AG09319 (cell line): Measurements from ENCODE around the gene NUTM2E.
A peak's percentile ranks its signal among the peaks of the same experiment; 100 is the strongest.
"Not testable (repeated sequence)": the region's sequence is repeated elsewhere in the genome, so short reads cannot be mapped to it uniquely, and the experiment has no call there.

ENCODE experiments used
- DNase-seq: peaks from one replicate; pipeline ENCODE4 v3.0.0-alpha.2; 2010; ENCODE audit warnings: low read depth; ENCODE audit errors: extremely low read depth
- TF ChIP-seq, protein P1 (sequence below): IDR thresholded peaks from 2 replicates; pipeline ENCODE4 v1.5.1; 2011; ENCODE audit warnings: low read depth, mild to moderate bottlenecking, inconsistent platforms, low read length, moderate library complexity

NUTM2E gene

GRCh38 chr10:79826496-79827215, at the start of gene NUTM2E:
Gene NUTM2E (plus strand): TSS chr10:79826739. CDS start chr10:79841741, 15,002 bp downstream.
- peak; percentile 22 for DNase-seq

GRCh38 chr10:79777997-79778396, 48.5 kb upstream of the NUTM2E start:
- DNase-seq, result not testable (repeated sequence)

DNA sequence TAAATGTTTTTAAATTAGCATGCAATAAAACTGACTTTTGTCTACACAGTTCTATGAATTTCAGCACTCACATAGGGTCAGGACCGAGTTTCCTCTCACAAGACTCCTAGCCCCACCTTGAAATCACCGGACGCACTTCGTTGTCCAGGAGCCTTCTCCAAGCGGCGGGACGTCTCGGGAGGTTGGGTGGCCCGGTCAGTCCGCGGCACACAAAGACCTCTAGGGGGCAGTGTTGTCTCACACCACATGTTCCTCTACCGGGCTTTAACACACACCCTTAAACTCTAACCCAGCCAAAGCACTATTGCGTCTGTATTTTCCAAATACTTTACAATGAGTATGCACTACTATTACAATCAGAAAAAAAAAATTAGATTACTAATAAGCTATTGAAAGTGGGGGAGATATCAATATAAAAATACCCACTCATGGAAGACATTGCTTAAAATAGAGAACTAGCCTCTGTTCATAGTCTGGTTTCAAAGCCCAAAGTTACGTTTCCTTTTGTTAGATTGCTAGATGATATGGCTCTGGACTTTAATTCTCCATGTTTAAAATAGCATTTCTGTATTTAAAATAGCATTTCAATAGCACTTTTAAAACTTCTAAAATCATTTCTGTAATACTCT, 47.1 kb upstream of the NUTM2E start:
- TF ChIP-seq, protein P1, sequence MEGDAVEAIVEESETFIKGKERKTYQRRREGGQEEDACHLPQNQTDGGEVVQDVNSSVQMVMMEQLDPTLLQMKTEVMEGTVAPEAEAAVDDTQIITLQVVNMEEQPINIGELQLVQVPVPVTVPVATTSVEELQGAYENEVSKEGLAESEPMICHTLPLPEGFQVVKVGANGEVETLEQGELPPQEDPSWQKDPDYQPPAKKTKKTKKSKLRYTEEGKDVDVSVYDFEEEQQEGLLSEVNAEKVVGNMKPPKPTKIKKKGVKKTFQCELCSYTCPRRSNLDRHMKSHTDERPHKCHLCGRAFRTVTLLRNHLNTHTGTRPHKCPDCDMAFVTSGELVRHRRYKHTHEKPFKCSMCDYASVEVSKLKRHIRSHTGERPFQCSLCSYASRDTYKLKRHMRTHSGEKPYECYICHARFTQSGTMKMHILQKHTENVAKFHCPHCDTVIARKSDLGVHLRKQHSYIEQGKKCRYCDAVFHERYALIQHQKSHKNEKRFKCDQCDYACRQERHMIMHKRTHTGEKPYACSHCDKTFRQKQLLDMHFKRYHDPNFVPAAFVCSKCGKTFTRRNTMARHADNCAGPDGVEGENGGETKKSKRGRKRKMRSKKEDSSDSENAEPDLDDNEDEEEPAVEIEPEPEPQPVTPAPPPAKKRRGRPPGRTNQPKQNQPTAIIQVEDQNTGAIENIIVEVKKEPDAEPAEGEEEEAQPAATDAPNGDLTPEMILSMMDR, result peak; percentile 44

DNA sequence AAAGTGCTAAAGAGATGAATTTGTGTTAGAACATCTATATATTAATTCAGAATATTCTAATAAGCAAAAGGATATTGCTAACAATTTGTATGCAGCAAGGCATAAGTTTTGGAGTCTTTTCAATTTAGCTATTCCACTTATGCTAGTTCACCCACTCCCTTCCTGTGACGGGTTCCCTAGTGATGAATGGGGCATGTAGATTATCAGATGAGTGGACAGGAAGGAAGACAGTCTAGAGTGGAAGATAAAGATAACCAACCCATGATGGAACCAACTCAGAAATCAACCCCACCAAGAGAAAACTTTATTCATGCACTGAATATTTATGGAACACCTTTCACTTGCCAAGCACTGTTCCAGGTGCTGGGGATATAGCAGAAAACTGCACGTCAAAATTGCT, 46.5 kb upstream of the NUTM2E start:
- not testable (repeated sequence) for DNase-seq

More for the DNA sequence above, 47.1 kb upstream of the NUTM2E start:
- peak; percentile 8 for DNase-seq

DNA sequence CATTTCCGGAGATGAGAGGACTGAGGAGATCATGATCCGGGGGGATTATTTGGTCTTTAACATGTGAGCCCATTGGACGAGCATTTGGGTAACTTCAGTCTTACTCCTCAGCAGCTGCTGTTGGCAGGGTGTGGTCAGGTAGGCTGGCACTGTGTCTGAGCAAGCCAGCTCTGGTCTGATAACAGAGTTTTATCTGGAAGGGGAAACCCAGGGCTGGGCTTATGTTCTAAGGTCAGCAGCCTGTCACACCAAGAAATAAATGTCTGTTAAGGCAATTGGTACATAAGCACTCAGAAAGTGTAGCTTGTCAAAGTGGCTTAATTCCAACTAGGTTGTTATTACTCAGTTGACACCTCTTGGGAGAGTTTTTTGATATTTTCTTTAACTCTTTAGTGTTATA, 45.0 kb upstream of the NUTM2E start:
- not testable (repeated sequence) for DNase-seq

DNA sequence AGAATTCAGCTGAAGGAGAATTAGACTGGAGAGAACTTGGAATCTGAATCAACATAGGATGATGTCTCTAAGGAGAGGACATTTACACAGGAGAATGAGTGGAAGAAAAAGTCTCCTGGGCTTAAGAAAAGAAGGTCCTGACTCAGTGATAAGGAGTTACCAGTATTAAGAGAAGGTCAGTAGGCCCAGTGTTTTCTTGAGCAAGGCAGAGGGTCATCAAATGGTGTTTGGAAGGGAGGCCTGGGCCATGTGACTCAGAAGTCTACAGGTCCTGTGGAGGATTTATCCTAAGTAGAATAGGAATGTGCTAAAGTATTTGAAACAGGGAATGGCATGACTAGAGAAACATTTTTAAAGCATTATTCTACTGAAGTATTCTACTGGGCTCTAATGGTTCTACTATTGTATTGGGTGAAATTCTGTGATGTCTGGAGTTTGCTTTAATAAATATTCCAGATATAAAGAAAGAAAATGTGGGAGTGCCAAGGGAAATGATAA, 39.0 kb upstream of the NUTM2E start:
- DNase-seq, result not testable (repeated sequence)

DNA sequence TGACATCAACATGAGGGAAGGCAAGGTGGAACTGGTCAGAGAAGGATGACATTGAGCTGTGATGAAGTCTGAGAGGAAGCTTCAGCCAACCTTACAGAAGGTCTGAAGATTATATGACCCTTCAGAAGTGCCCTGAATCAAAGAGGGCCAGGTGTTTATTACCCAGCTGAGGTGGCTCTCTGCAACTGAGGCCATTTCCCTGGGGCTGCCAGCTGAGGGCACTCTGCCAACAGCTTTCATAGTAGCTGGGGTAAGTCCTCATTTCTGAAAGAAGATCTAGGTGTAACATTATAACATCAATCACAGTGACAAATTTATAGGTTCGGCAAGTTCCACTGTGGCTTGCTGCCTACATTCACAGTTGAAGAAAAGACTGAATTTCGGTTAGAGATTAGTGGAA, 37.2 kb upstream of the NUTM2E start:
- not testable (repeated sequence) for DNase-seq

- not testable (repeated sequence) for DNase-seq
Measured at GRCh38 chr10:79791906-79792517, 34.5 kb upstream of the NUTM2E start.

- DNase-seq, result not testable (repeated sequence)
Measured at GRCh38 chr10:79799337-79799736, 27.2 kb upstream of the NUTM2E start.

DNA sequence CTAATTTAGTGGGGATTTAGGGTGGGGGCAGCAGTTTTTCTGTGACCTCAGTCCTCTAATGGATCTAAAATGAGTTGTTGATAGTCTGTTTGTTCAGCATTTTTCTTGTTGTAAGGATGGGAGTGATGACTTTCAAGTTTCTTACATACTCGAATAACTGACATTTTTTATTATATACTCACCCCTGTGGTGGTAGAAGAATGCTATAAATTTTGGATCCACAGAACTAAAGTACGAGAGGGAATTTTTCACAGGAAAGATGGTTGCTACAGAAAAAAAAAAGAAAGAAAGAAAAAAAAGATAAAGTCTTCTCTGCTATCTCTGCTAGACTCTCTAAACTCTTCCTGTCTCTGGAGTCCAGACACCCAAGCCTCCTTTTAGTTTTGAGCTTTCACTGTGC, 20.7 kb upstream of the NUTM2E start:
- not testable (repeated sequence) for DNase-seq

DNA sequence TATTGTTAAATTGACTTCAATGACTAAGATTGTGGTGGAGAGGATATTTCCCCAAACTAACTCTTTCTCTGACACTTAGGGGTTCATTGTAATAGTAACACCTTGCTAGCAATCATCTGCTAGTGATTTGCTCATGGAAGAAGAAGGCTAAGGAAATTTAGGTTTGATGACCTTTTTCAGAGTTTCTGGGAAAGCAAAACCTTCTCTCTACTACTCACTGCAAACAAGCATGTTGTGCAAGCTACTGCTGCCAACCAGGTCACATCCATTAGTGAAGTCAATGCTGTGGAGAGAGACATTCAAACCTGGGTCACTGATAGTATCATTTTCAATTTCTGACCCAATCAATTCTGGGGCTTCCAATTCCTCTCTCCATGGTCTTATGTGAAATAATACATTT, 14.6 kb upstream of the NUTM2E start:
- DNase-seq, result not testable (repeated sequence)

GRCh38 chr10:79816290-79816689, 10.2 kb upstream of the NUTM2E start:
- not testable (repeated sequence) for DNase-seq

DNA sequence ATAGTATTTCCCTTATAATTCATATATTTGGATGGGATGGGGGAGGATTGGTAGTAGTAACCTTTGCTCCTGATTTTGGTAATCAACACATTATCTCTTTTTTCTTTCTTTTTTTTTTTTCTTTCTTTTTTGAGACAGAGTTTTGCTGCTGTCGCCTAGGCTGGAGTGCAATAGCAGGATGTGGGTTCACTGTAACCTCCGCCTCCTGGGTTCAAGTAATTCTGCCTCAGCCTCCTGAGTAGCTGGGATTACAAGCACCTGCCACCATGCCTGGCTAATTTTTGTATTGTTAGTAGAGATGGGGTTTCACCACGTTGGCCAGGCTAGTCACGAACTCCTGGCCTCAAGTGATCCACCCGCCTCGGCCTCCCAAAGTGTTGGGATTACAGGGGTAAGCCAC, 3.2 kb upstream of the NUTM2E start:
- DNase-seq, result not testable (repeated sequence)

DNA sequence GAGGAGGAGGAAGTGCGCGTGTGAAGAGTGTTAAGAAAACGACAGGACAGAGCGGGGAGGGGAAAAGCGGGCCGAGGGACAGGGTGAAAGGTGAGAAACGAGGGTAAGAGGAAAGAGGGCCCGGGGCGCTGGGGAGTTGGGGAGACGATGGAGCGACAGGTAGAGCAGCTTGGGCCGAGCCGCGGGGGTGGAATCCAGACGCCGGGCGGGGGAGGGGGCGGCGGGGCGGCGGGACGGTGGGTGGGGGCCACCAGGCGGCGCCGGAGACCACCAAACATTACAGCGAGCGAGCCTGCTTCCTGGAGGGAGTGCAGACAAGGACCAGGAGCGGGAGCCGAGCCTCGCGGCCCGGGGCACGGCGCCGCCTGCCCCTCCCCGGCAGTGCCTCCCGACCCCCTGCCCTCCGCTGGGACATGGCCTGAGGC, 940 bp upstream of the NUTM2E start:
- not testable (repeated sequence) for DNase-seq

DNA sequence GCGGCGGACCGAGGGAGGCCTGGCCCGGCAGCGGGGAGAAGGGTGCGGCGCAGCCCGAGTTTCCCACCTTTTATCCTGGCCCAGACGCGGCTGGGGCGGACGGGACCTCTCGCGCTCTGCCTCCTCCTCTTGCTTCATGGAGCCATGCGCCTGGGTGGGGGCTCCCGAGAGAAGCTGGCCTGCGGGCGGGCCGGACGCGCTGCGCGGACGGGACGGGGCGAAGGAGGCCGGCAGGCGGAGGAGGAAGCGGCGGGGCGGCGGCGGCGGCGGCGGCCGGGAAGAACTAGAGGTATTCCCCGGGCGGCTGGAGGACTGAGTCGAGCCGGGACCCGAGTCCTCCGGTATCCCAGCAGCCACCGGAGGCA, 426 bp upstream of the NUTM2E start:
- not testable (repeated sequence) for DNase-seq

- not testable (repeated sequence) for DNase-seq
Measured at GRCh38 chr10:79833833-79834232, 7.3 kb downstream of the NUTM2E start.

GRCh38 chr10:79835891-79836290, 9.4 kb downstream of the NUTM2E start:
- DNase-seq, result not testable (repeated sequence)

DNA sequence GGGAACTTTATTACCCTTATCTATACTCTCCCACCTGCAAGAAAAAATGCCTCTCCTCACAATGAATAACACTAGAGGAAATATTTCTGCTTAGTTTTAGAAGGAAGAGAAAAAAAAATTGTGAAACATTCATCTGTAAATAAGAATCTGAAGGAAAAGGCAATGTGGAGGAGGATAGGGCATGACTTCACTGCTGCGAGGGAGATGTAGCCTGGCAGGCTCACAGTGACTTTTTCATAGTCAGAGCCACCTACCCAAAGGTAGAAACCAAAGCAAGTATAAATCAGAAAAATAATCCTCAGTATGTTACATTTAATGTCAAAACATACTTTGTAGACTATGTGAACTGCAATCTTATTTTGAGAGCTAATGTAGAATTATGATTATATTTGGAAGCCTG, 10.4 kb downstream of the NUTM2E start:
- not testable (repeated sequence) for DNase-seq

DNA sequence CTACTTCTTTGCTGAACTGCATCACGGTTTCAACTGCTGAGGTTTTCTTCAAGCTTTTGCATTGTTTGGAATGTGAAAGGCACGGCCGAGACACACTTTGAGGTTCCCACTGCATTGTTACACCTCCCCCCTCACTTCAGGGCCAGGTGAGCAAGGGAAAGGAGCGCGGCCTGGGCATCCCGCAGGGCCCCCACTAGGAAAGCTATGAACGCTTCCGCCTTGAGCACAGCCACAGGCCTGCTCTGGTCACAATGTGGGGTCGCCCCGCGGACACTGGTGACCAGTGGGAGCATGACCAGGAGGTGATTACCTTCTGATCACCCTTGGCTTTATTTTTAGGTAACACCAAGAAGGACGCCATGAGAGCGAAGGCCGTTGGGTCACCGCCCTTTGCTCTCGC, 11.9 kb downstream of the NUTM2E start:
- DNase-seq, result not testable (repeated sequence)

- DNase-seq, result not testable (repeated sequence)
Measured at GRCh38 chr10:79853191-79853854, 26.8 kb downstream of the NUTM2E start.
